H1 (cell line): Measurements from ENCODE around the gene TNRC6C.
"Not testable (repeated sequence)": the region's sequence is repeated elsewhere in the genome, so short reads cannot be mapped to it uniquely, and the experiment has no call there.

Experiments used
- ASH2L ChIP-seq: fragments of 200-600, 300-600 bp; sonication (generic); IDR thresholded peaks from one replicate; pipeline ENCODE4 v1.7.1; 2017; ENCODE audit warnings: low read length
- CHD2 ChIP-seq: IDR thresholded peaks from 2 replicates; pipeline ENCODE4 v1.6.1; 2012; ENCODE audit warnings: low read length, improper control_type of control experiment
- CTCF ChIP-seq, 3 experiments: IDR thresholded peaks; 1 replicate in 2 of 3; 2 replicates in 1 of 3; pipeline versions ENCODE4 v1.5.1 to v1.6.1; 2011; ENCODE audit warnings: low read length in 3 of 3, mild to moderate bottlenecking in 3 of 3, inconsistent platforms in 2 of 3, low read depth in 1 of 3, moderate library complexity in 1 of 3; ENCODE audit not compliant: insufficient read depth in 1 of 3; ENCODE audit errors: control extremely low read depth in 1 of 3
- EP300 ChIP-seq, 2 experiments: IDR thresholded peaks; 1 replicate in 1 of 2; 2 replicates in 1 of 2; pipeline ENCODE4 v1.6.1; 2011 to 2012; ENCODE audit warnings: low read depth in 2 of 2, low read length in 2 of 2, mild to moderate bottlenecking in 2 of 2, borderline replicate concordance in 1 of 2, inconsistent platforms in 1 of 2, moderate library complexity in 1 of 2
- EZH2 ChIP-seq: fragments of 200-600 bp; sonication (generic); IDR thresholded peaks from 2 replicates; pipeline ENCODE4 v1.7.1; 2012; ENCODE audit warnings: low read depth, mild to moderate bottlenecking, moderate library complexity, low read length, inconsistent platforms; ENCODE audit not compliant: severe bottlenecking
- FOSL1 ChIP-seq: IDR thresholded peaks from 2 replicates; pipeline ENCODE4 v1.6.1; 2011; ENCODE audit warnings: mild to moderate bottlenecking, low read depth, low read length, moderate library complexity; ENCODE audit not compliant: insufficient read depth
- JUN ChIP-seq: IDR thresholded peaks from 2 replicates; pipeline ENCODE4 v1.6.1; 2011; ENCODE audit warnings: low read depth, mild to moderate bottlenecking, improper control_type of control experiment, low read length
- POLR2AphosphoS5 ChIP-seq: IDR thresholded peaks from 2 replicates; pipeline ENCODE4 v1.6.1; 2011; ENCODE audit warnings: low read depth, low read length
- RFX5 ChIP-seq: IDR thresholded peaks from 2 replicates; pipeline ENCODE4 v1.6.1; 2011; ENCODE audit warnings: low read depth, low read length, improper control_type of control experiment, borderline replicate concordance
- SP2 ChIP-seq: IDR thresholded peaks from 2 replicates; pipeline ENCODE4 v1.6.1; 2012; ENCODE audit warnings: mild to moderate bottlenecking, low read length, inconsistent platforms
- SRF ChIP-seq: IDR thresholded peaks from 2 replicates; pipeline ENCODE4 v1.6.1; 2011; ENCODE audit warnings: mild to moderate bottlenecking, low read depth, low read length, moderate library complexity
- TAF1 ChIP-seq: IDR thresholded peaks from 2 replicates; pipeline ENCODE4 v1.6.1; 2011; ENCODE audit warnings: mild to moderate bottlenecking, low read depth, low read length
- TF ChIP-seq, protein P1 (sequence below): fragments of 300-600 bp; sonication (generic); IDR thresholded peaks from 2 replicates; pipeline ENCODE4 v1.7.1; 2012; ENCODE audit warnings: low read length, moderate library complexity, mild to moderate bottlenecking, inconsistent platforms; ENCODE audit not compliant: insufficient replicate concordance

GRCh38 chr17:77935744-77936143, 22.8 kb upstream of the TNRC6C start:
- TF ChIP-seq CTCF (IDR thresholded peaks at IDR 0.05; ENCODE audit: control extremely low read depth in 1 of 3, insufficient read depth in 1 of 3, low read depth in 1 of 3, low read length in 3 of 3); EP300 (IDR thresholded peaks at IDR 0.05; ENCODE audit: borderline replicate concordance in 1 of 2, low read depth in 2 of 2, low read length in 2 of 2); EZH2; CHD2; RFX5; POLR2AphosphoS5; SP2; ASH2L; SRF; FOSL1; TAF1; JUN: not testable (repeated sequence)
- TF ChIP-seq, protein P1, sequence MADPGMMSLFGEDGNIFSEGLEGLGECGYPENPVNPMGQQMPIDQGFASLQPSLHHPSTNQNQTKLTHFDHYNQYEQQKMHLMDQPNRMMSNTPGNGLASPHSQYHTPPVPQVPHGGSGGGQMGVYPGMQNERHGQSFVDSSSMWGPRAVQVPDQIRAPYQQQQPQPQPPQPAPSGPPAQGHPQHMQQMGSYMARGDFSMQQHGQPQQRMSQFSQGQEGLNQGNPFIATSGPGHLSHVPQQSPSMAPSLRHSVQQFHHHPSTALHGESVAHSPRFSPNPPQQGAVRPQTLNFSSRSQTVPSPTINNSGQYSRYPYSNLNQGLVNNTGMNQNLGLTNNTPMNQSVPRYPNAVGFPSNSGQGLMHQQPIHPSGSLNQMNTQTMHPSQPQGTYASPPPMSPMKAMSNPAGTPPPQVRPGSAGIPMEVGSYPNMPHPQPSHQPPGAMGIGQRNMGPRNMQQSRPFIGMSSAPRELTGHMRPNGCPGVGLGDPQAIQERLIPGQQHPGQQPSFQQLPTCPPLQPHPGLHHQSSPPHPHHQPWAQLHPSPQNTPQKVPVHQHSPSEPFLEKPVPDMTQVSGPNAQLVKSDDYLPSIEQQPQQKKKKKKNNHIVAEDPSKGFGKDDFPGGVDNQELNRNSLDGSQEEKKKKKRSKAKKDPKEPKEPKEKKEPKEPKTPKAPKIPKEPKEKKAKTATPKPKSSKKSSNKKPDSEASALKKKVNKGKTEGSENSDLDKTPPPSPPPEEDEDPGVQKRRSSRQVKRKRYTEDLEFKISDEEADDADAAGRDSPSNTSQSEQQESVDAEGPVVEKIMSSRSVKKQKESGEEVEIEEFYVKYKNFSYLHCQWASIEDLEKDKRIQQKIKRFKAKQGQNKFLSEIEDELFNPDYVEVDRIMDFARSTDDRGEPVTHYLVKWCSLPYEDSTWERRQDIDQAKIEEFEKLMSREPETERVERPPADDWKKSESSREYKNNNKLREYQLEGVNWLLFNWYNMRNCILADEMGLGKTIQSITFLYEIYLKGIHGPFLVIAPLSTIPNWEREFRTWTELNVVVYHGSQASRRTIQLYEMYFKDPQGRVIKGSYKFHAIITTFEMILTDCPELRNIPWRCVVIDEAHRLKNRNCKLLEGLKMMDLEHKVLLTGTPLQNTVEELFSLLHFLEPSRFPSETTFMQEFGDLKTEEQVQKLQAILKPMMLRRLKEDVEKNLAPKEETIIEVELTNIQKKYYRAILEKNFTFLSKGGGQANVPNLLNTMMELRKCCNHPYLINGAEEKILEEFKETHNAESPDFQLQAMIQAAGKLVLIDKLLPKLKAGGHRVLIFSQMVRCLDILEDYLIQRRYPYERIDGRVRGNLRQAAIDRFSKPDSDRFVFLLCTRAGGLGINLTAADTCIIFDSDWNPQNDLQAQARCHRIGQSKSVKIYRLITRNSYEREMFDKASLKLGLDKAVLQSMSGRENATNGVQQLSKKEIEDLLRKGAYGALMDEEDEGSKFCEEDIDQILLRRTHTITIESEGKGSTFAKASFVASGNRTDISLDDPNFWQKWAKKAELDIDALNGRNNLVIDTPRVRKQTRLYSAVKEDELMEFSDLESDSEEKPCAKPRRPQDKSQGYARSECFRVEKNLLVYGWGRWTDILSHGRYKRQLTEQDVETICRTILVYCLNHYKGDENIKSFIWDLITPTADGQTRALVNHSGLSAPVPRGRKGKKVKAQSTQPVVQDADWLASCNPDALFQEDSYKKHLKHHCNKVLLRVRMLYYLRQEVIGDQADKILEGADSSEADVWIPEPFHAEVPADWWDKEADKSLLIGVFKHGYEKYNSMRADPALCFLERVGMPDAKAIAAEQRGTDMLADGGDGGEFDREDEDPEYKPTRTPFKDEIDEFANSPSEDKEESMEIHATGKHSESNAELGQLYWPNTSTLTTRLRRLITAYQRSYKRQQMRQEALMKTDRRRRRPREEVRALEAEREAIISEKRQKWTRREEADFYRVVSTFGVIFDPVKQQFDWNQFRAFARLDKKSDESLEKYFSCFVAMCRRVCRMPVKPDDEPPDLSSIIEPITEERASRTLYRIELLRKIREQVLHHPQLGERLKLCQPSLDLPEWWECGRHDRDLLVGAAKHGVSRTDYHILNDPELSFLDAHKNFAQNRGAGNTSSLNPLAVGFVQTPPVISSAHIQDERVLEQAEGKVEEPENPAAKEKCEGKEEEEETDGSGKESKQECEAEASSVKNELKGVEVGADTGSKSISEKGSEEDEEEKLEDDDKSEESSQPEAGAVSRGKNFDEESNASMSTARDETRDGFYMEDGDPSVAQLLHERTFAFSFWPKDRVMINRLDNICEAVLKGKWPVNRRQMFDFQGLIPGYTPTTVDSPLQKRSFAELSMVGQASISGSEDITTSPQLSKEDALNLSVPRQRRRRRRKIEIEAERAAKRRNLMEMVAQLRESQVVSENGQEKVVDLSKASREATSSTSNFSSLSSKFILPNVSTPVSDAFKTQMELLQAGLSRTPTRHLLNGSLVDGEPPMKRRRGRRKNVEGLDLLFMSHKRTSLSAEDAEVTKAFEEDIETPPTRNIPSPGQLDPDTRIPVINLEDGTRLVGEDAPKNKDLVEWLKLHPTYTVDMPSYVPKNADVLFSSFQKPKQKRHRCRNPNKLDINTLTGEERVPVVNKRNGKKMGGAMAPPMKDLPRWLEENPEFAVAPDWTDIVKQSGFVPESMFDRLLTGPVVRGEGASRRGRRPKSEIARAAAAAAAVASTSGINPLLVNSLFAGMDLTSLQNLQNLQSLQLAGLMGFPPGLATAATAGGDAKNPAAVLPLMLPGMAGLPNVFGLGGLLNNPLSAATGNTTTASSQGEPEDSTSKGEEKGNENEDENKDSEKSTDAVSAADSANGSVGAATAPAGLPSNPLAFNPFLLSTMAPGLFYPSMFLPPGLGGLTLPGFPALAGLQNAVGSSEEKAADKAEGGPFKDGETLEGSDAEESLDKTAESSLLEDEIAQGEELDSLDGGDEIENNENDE = not testable (repeated sequence)
